WI38 (cell line): ENCODE results near the gene PRAME.
A peak's percentile ranks its signal among the peaks of the same experiment; 100 is the strongest.
"Not testable (repeated sequence)": the region's sequence is repeated elsewhere in the genome, so short reads cannot be mapped to it uniquely, and the experiment has no call there.

Experiments used
- H3K4me3 ChIP-seq: 2 replicates; pipeline ENCODE4 v1.5.1; 2011; ENCODE audit warnings: low read depth, mild to moderate bottlenecking, control low read depth, low read length
- TF ChIP-seq, protein P1 (sequence below): IDR thresholded peaks from 2 replicates; pipeline ENCODE4 v1.5.1; 2012; ENCODE audit warnings: low read depth, mild to moderate bottlenecking, control low read depth, low read length

The PRAME gene

GRCh38 chr22:22516992-22517391 lies 42.1 kb downstream of the PRAME start:
- no peak overlapping the region for H3K4me3 ChIP-seq
- TF ChIP-seq, protein P1, sequence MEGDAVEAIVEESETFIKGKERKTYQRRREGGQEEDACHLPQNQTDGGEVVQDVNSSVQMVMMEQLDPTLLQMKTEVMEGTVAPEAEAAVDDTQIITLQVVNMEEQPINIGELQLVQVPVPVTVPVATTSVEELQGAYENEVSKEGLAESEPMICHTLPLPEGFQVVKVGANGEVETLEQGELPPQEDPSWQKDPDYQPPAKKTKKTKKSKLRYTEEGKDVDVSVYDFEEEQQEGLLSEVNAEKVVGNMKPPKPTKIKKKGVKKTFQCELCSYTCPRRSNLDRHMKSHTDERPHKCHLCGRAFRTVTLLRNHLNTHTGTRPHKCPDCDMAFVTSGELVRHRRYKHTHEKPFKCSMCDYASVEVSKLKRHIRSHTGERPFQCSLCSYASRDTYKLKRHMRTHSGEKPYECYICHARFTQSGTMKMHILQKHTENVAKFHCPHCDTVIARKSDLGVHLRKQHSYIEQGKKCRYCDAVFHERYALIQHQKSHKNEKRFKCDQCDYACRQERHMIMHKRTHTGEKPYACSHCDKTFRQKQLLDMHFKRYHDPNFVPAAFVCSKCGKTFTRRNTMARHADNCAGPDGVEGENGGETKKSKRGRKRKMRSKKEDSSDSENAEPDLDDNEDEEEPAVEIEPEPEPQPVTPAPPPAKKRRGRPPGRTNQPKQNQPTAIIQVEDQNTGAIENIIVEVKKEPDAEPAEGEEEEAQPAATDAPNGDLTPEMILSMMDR: no peak

DNA sequence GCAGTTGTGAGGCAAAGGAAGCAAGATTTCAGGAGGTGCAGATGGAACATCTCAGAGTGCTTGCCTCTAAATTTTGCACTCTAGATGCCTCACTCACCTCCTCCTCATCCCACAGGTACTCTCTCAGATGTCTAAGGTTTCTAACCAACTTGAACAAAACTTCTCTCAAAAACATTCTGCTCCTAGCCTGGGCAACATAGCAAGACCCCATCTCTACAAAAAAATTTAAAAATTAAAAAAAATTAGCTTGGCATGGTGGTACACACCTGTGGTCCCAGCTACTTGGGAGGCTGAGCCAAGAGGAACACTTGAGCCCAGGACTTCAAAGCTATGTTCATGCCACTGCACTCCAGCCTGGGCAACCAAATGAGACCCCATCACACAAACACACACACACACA lies 43.2 kb downstream of the PRAME start:
- TF ChIP-seq, protein P1: no peak
- H3K4me3 ChIP-seq: no peak overlapping the region

GRCh38 chr22:22514431-22514830 lies 44.6 kb downstream of the PRAME start:
- H3K4me3 ChIP-seq: not testable (repeated sequence)

GRCh38 chr22:22513619-22514018 lies 45.4 kb downstream of the PRAME start:
- TF ChIP-seq, protein P1: no peak
- no peak overlapping the region for H3K4me3 ChIP-seq

- TF ChIP-seq, protein P1: no peak
- no peak overlapping the region for H3K4me3 ChIP-seq
These were observed 46.1 kb downstream of the PRAME start for GRCh38 chr22:22512951-22513350.

GRCh38 chr22:22510833-22511232 lies 48.2 kb downstream of the PRAME start:
- H3K4me3 ChIP-seq: not testable (repeated sequence)

DNA sequence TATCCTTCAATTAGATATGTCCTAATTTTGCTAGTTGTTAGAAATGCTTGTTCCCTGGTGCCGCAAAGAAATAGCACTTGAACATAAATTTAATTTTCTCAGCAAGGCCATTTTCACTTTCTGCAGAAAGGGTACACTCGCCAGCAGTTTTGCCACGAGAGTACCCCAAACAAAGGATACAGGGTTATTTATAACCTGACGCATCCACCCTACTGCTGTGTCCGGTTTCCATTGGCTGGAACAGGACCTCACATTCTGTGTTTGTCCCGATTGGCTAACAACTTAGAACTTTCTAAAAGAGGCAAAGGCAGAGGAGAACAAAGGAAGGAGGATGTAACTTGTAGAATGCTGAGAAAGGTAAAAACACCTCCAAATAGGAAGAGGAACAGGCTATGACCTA lies 49.2 kb downstream of the PRAME start:
- not testable (repeated sequence) for H3K4me3 ChIP-seq

- peak within 1 kb of the TSS; percentile 54 for H3K4me3 ChIP-seq
- TF ChIP-seq, protein P1: peak; percentile 36
These were observed 50.5 kb downstream of the PRAME start, which contains the start of gene ZNF280B for GRCh38 chr22:22508274-22509176. TSS of gene ZNF280B (minus strand) at chr22:22508742. CDS start at chr22:22489398, 19,344 bp downstream.

DNA sequence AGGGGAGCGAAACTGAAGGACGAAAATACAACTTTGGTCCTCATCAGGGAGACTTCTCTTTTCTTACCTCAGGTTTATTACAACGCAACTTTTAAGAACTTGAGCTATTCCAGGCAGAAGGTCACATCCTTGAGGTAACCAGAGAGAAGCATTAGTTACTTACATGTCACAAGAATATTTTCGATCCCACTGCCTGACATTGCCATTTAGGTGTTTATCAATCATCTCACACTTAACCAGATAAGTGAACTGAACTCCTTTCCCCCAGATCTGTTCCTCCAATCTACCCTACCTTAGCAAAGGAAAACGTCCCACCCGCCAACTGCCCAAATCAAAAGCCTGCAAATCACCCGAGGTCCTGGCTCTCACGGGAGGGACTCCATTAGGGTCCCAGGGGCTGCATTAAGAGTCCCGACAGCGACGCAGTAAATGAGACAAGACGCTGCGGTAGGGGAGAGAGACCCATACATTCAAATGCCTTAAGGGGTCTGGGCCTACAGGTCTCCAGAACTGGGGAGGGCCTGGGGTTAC lies 51.3 kb downstream of the PRAME start:
- TF ChIP-seq, protein P1: no peak
- peak overlapping the region; percentile 54 for H3K4me3 ChIP-seq
